ENCODE data around the gene DNASE1L2.
"Not testable (repeated sequence)": the region's sequence is repeated elsewhere in the genome, so short reads cannot be mapped to it uniquely, and the experiment has no call there.

DNASE1L2 gene, protein sequence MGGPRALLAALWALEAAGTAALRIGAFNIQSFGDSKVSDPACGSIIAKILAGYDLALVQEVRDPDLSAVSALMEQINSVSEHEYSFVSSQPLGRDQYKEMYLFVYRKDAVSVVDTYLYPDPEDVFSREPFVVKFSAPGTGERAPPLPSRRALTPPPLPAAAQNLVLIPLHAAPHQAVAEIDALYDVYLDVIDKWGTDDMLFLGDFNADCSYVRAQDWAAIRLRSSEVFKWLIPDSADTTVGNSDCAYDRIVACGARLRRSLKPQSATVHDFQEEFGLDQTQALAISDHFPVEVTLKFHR

DNA sequence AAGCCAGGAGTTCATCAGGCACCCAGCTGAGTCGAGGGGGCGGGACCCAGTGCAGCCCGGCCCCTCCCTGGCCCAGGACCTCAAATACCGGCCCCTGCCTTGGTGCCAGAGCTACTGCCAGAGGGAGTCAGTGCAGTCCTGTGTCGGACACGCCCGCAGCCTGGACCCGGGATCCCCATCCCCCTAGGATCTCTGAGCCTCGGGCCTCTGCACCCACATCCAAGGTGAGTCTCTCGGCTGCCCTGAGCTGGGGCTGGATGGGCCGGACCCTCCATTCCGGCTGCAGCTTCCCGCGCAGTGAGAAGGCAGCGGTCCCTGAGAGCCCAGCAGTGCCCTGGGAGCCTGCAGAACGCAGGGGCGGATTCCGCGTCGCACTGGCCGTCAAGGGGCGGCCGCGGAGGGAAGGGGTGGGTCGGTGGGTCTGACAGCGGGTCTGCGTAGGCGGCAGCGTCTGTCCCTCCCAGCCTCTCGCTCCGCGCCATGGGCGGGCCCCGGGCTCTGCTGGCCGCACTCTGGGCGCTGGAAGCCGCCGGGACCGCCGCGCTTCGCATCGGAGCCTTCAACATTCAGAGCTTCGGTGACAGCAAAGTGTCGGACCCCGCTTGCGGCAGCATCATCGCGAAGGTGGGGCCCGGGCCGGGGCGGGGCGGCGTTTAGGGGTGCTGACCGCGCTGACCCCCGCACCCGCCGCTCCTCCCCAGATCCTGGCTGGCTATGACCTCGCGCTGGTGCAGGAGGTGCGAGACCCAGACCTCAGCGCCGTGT is at the start of gene DNASE1L2:
DNASE1L2 (plus strand) TSS at position 108 of the 765 bp plus-strand sequence; CDS start at position 481, 373 bp downstream.
- DNase-seq: no peak

DNA sequence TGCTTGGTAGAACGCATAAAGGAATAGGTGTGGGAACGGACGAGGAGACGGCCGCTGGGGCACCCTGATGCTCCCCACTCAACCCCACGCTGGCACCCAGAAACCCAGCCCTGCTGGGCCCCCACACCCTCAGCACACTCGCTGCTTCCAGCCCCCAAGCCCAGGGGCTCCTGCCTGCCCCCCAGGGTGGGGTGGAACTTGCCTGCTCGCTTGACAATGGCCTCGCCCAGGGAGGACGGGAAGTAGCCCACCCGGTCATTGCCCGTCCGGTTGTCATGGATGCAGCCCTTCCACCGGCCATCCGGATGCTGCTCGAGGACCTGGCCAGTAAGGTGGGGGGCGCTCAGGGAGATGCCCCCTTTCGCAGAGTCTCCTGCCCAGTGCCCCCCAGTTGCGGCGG is 49.7 kb upstream of the DNASE1L2 start:
- no peak for DNase-seq

DNA sequence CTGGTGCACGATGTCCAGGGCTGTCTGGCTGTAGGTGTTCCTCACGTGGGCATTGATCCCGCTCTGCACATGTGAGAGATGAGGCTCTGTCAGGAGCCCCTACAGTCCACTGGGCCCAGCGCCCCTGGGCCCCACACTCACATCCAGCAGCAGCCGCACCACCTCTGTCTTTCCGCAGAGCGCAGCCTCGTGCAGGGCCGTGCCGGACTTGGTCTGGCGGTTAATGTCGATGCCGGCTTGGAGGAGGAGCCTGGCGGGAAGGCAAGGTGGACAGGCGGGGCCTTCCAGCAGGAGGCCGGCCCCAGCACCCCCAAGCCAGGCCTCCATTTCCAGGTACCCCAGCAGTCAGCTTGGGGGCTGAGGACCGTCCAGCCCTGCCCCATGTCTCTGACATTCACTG is 49.0 kb upstream of the DNASE1L2 start:
- DNase-seq: no peak

DNA sequence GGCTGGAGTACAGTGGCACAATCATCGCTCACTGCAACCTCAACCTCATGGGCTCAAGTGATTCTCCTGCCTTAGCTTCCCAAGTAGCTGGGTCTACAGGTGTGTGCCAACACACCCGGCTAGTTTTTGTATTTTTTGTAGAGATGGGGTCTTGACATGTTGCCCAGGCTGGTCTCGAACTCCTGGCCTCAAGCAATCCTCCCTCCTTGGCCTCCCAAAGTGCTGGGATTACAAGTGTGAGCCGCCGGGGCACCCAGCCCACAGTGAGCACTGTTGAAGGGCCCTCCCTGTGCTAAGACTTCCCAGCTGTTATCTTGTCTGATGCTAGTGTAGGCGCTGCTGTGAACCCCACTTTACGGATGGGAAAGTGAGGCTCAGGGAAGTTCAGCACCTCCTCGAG is 47.8 kb upstream of the DNASE1L2 start:
- no peak for DNase-seq

DNA sequence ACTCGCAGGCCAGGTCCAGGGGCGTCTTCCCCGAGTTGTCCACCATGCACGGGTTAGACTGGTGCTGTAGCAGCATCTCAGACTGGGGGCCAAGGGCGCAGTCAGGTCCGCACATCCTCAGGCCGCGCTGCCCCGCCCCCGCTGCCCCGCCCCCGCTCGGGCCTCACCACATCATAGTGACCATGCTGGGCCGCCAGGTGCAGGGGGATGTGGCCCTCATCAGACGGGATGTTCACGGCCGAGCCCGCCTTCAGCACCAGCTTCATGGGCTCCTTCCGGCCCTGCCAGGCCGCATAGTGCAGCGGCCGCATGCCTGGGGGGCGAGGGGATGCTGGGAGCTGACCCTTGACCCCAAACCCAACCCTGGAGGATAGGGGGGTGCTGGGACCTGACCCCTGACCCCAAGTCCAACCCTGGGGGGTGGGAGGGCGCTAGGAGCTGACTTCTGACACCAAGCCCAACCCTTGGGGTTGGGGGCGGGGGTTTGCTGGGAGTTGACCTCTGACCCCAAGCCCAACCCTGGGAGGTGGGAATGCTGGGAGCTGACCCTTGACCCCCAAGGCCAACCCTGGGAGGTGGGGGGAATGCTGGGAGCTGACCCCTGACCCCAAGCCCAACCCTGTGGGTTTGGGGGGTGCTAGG is 46.9 kb upstream of the DNASE1L2 start:
- DNase-seq: no peak

DNA sequence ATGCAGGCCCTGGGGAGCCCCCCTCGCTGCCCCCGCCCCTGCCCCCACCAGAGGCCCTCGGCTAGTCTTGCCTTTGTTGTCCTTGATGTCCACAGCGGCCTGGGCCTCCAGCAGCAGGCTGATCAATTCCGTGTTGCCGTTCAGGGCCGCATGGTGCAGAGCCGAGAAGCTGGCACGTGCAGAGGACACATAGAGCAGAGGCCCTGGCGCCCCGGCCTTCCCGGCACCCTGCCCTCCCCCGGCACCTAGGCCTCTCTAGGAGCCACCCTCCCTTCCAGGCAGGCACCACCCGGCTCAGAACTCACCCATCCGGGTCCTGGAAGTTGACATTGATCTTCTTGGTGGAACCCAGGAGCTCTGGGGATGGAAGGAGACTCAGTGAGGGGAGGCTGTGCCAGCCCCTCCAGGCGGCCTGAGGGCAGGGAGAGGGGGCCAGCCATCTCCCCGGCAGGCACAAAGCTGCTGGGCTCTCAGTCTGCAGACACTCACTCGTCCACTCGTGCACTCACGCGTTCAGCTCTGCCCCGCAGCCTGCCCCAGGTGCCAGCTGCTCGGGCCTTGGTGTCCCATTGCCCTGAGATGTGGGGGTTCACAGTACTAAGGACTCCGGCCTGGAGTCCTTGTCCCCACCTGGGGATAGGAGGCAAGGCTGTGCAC is 46.1 kb upstream of the DNASE1L2 start:
- DNase-seq: no peak

DNA sequence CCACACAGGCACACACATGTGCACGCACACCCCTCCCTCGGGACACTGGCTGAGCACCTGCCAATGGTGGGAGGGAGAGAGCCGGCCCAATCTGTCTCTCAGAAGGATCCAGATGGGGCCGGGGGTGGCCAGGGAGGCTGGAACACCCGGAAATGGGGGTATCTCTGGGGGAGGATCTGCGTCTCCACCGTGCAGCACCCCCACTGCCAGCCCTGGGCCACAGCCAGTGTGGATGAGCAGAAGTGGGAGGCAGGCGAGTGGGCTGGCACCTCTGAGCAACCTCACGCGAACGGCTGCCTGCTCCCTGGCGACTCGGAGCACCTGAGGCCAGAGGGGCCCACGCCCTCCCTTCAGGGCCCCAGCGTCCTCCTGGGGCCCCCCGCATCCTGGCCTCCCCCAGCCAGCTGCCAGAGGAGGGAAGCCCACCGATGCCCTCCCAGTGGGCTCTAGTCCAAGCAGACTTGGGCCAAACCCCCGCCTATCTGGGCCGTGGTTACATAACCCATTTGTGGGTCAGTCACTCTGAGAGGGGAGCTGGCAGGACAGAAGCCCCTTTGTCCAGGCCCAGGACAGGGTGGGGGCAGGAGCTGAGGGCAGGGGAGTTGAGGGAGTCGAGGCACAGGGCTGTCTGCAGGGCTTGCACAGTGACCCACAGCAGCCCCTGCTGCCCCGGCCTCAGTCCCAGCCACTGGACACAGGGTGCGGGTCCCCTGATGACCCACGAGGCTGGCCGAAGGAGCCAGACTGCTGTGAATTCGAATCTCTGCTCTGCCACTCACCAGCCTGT is 45.4 kb upstream of the DNASE1L2 start:
- DNase-seq: no peak

DNA sequence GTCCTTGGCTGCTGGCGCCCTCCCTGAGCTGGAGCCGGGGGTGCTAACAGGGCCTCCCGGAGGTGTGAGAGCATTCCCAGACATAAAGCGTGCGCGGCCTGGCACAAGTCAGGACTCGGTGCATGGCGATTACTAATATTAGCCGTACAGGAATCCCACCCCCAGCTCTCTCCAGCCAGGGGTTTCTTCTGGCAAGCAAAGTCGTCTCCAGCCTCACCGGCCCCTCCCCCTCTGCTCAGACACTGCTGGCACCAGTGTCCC is 44.9 kb upstream of the DNASE1L2 start:
- DNase-seq: no peak

DNA sequence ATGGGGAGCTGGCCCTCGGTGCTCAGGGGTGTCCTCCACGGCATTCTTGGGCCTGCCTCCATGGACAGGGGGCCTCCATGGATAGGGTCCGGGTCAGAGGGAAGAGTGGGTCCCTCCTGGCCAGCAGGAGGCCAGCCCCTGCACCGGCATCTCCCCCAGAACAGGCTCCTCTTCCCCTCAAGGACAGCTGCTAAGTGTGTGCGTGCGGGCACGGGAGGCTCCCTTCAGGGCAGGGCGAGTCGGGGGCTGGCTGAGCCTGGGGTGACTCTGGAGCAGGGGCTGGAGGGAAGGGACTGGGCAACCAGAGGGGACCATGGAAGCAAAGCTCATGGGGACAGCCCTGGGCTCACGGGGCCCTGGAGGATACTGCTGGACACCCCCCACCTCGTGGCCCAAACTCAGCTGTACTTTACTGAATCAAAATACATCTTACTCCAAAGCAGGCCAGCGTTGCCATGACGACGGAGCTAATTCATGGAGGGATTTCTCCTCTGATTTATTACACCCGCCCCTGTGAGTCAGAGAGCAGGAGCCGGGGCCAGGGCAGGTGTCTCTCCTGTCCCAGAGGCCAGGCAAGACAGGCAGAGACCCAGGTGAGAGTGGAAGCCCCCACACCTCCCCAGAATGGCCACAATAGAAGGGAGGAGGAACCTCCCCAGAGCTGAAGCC is 41.9 kb upstream of the DNASE1L2 start:
- peak; percentile 47 for DNase-seq

DNA sequence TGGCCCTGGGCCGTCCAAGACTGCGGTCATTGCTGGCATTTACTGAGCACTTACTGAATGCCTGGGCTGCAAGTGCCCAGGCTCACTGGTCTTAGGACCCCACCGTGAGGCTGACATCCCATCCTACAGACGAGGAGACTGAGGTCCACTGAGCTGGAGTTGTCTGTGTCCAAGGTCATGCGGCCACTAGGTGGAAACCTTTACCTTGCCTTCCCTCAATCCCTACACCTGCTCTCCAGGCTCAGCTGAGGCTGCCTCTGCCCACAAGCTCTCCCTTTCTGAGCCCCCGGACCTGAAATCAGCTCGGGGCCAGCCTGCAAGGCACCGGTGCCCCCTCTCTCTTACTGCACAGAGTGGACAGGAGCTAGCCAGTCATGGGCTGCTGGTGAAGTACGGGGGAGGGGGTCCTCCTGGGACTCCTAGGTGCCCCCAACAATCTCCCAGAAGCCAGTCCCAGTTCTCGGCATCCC is 41.4 kb upstream of the DNASE1L2 start:
- peak; percentile 49 for DNase-seq

DNA sequence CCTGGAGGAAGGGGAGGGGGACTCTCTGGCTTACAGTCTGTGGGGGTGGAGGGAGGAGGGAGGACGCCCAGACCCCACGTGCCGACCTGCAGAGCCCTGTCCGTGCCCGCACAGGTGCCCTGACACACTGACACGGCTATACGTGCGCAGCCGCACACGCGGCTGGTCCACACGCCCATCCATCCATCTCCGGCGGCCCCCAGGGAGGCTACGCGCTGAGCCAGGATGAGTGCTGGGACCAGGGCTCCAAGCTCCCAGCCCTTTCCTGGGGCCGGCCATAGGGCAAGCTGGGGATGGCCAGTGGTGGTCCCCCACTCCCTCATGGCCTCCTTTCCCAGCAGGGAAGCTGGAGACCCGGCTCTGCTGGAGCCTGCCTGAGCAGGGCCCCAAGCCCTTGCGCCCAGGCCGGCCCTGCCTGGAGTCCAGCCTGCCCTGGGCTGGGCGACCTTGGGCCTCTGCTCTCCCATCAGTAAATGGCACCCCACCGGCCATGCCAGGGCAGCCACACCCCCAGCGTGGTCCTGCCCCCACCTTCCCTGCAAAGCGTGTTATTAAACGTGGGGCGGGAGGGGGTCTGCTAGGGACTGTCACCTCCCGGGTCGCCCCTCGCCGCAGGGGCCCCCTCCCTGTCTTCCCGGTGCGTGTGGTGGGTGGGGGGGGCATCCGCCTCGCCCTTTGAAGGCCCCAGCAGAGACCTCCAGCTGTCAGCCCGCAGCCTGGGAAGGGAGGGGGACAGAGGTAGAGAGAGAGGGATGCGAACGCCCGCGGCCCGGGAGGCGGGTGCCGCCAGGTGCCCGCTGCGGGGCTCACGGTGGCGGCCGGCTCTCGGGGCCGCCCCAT is 40.7 kb upstream of the DNASE1L2 start:
- no peak for DNase-seq

DNA sequence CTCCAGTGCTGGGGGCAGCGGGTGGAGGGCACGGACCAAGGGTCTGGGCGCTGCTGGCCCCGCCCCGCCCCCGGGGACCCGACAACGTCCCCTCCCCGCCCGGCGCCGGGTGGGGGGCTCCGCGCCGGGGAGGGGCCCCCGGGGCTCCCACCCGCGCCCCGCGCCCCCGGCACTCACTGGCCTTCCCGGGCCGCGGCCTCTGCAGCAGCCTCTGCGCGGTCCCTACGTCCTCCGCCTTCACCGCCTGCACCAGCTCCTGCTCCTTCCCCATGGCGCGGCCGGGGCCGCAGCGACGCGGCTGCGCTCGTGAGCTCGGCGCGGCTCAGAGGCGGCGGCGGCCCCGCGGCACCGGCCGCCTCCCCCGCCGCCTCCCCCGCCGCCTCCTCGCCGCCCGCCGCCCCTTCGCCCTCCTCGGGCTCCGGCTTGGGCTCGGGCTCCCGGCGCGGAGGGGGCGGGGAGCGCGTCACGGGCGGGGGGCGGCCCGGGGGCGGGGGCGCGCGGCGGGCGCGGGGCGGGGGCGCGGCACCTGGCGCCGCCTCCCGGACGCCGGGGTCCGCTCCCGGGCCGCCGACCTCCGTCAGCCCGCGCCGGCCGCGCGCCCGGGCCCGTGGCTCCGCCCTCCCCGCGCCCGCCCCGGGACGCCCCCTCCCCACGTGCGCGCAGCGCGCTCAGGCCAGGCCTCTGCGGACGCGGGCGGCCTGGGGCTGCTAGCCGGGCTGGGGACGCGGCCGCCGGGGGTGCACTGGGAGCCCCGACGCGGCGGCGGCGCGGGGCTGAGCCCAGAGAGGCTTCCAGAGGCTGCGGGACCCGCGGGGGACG is 39.9 kb upstream of the DNASE1L2 start, which contains the start of gene CASKIN1:
CASKIN1 (minus strand) TSS at position 444 of the 819 bp plus-strand sequence; CDS start at position 271, 173 bp downstream.
- DNase-seq: no peak

DNA sequence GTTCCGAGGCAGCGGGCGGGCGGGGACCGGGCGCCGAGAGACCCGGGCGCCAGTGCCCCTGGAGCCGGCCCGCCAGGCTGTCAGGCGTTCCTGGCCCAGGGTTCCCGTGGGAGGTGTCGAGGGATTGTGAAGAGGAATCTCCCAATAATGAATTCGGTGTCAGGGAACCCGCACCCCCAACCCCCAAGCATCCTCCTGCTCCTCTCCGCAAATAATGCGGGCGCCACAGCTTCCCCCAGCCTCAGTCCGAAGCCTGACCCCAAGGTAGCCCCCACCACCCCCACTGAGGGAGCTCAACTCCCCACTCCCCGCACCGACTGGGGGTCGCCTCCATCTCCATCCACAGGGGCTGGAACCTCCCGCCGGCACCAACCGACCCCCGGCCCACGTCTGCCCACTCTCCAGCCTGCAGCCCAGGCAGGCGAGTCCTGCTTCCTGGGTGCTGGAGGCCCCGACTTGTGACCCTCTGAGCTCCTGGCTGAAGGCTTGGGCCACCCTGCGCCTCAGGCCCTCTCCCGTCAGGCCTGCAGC is 39.2 kb upstream of the DNASE1L2 start:
- no peak for DNase-seq

DNA sequence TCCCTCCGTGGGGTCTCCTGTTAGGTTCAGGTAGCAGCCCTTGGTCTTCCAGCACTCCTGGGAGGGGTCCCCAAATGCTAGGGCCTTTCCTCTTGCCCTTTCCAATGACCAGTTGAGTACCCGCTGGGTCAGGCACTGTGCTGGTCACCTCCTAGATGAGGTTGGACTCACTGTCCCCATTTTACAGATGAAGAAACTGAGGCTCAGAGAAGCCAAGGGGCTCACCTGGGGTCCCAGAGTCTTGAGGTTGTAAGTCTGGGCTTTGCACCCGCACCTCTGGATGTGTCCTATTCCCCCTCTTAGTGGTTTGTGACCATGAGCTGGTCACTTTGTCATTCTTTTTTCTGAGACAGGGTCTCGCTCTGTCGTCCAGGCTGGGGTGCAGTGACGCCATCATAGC is 38.5 kb upstream of the DNASE1L2 start:
- DNase-seq: no peak

DNA sequence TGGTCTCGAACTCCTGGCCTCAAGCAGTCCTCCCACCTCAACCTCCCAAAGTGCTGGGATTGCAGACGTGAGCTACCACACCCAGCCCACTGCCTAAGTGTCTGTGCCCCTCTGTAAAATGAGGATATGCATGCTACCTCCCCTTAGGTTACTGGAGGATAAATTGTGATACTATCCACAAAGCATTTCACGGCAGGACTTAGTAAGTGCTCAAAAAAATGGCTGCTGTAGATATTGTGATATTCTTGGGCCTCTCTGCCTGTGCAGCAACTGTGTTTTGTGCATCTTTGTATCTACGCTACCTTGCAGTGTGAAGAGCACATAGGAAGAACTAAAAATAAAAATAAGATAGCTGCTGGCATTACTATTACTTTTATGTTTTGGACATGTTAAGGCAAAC is 38.0 kb upstream of the DNASE1L2 start:
- DNase-seq: no peak

DNA sequence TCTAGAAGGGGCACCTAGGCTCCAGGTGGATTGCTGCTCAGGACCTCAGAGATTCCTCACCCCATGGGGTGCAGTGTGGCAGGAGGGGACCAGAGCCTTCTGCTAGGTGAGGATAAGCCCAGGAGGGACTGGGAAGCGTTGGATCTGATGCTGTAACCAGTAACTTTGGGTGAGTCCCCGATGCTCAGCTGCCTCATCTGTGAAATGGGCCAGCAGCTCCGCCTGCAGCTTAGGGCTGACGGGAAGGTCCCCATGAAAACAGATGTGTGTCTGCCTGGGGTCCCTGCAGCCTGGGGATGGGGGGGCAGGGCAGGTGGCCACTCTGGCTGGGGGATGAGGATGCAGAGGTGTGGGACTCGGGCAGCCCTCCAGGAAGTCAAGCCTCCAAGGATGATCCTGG is 37.1 kb upstream of the DNASE1L2 start:
- no peak for DNase-seq

DNA sequence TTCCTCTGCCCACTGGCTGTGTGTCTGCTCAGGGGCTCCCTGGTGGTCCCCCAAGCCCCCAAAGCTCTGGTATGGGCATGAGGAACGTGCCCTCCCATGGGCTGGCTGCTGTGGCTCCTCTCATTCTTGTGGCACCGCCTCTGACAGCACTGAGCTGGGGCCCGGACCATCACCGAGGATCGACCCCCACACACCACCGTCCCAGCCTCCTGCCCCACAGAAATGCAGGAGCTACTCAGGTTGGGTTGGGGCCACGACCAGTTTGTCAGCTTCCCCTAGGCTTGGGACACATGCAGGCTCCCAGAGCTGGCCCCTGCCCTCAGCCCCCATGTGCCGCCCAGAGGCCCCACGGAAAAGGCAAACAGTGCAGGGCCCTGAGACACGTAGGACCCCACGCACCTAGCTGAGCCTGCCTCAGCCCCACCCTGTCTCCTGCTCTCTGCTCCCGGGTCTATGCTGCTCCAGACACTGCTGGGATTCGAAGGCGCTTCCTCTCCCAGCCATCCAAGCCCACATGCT is 36.6 kb upstream of the DNASE1L2 start:
- DNase-seq: no peak

DNA sequence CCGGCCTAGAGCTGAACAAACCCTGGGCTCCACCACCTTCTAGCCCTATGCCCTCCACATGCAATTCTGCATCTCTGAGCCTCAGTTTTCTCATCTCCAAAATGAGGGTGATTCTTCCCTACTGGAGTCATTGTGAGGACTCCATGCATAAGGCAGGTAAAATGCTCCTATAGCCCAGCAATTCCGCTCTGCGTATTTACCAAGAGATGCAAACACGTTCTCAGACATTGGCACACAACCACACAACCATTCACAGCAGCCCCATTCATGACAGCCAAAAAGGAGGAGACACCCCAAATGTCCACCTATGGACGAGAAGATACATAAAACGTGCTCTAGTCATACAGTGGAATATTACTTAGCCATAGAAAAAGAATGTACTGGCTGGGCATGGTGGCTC is 35.9 kb upstream of the DNASE1L2 start:
- DNase-seq: no peak

DNA sequence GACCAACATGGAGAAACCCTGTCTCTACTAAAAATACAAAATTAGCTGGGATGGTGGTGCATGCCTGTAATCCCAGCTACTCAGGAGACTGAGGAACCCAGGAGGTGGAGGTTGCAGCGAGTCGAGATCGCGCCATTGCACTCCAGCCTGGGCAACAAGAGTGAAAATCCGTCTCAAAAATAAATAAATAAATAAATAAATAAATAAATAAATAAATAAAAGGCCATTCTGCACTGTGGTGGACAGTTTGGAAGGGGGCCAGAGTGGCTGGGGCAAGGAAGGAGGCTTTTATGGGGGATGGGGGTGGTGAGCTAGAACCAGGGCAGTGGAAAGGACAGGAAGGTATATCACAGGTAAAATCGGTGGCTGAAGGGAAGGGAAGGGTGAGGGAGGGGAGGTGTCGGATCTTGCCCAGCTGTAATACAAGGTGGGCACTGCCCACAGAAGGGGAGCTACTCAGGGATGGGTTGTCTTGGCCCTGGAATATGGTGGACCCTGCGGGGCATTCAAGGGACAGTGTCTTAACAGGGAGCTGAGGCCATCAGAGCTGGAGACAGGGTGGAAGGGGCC is 33.0 kb upstream of the DNASE1L2 start:
- DNase-seq: not testable (repeated sequence)

Data from COR-L47 (cell line).